HG03135 (cell line): ENCODE measurements around the gene CHTF18.

Source experiments
- ATAC-seq: cut with Tn5 transposase; IDR thresholded peaks from one replicate; pipeline ENCODE4 v1.9.1; 2021; ENCODE audit warnings: mild to moderate bottlenecking, moderate library complexity; ENCODE audit not compliant: unreplicated experiment

CHTF18 gene

DNA sequence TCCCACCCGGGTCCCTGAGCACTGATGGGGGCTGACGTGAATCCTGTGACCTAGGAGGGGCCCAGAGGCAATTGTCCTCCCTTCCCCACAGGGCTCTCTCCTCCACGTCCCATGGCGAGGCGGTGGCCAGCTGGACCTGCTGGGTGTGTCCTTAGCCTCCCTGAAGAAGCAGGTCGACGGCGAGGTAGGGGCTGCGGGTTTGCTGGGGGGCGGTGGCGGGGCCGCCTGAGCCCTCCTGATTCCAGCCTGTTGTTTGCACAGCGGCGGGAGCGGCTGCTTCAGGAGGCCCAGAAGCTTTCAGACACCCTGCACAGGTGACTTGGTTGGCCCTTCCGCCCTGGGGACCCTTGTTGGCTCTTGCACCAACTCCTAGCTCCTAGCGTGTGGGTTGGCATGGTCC lies 1.7 kb downstream of the CHTF18 start:
- no peak for ATAC-seq

GRCh38 chr16:791131-791530 lies 2.7 kb downstream of the CHTF18 start:
- no peak for ATAC-seq

GRCh38 chr16:792221-792995 lies 4.0 kb downstream of the CHTF18 start:
- ATAC-seq = no peak

GRCh38 chr16:793414-793813 lies 5.0 kb downstream of the CHTF18 start:
- ATAC-seq = no peak

- ATAC-seq = no peak
Observed at GRCh38 chr16:794091-794822, 5.8 kb downstream of the CHTF18 start.

DNA sequence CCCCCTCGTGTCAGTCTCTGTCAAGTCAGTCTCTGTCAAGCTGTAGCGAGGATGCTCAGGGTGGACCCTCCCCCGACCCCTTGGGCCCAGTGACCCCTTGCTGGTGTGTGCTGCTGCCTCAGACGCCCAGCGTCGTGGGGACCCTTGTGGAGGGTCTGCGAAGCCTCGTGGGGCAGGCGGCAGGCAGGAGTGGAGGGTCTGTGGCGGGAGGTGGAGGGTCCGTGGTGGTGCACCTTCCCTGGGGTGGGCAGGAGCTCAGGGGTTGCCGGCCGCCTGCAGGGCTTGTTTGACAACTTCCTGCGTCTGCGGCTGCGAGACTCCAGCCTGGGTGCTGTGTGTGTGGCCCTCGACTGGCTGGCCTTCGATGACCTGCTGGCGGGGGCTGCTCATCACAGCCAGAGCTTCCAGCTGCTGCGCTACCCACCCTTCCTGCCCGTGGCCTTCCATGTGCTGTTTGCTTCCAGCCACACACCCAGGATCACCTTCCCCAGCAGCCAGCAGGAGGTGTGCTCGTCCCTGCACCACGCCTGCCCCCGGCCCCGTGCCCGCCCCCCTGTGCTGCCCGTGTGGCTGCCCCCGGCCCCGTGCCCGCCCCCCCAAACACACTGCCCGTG lies 6.5 kb downstream of the CHTF18 start:
- no peak for ATAC-seq

GRCh38 chr16:795580-796229 lies 7.3 kb downstream of the CHTF18 start:
- ATAC-seq = no peak

DNA sequence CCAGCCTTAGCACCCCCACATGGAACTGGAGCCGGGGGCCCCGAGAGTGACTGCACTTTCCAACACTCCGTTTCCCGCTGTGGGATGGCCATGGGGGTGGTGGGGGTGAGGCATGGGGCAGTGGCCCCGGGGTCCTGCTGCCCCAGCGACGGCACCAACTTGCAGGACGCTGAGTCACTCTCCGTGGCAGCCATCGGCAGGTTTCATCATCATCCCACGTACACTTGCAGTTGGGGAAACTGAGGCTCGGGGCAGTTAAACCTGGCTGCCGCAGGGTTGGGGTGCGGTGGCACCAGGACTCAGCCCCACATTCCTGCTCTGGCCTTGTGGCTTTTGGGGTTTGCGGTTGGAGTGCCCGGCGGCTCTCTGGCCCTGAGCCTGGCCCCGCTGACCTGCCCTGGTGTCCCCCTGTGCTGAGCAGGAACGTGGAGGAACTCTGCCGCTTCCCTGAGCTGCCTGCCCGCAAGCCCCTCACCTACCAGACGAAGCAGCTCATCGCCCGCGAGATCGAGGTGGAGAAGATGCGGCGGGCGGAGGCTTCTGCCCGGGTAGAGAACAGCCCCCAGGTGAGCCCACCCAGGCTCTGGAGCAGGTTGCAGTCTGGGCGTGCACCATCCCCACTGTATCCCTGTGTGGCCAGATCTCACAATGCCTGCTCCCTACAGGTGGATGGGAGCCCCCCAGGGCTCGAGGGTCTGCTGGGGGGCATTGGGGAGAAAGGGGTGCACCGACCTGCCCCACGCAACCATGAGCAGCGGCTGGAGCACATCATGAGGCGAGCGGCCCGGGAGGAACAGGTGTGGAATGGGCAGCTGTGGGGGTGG lies 8.1 kb downstream of the CHTF18 start:
- ATAC-seq = no peak

GRCh38 chr16:797120-797420 lies 8.7 kb downstream of the CHTF18 start:
- no peak for ATAC-seq

DNA sequence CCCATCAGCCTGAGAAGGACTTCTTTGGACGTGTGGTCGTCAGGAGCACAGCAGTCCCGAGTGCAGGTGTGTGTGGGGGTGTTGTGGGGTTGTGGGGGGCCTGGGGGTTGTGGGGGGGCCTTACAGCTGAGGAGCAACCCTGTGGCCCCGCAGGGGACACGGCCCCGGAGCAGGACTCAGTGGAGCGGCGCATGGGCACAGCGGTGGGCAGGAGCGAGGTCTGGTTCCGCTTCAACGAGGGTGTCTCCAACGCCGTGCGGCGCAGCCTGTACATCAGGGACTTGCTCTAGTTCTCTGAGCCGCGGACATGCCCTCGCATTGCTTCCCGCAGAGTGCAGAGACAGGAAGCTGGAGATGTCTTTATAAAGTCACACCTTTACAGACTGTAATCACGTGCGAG lies 9.3 kb downstream of the CHTF18 start:
- ATAC-seq = no peak

DNA sequence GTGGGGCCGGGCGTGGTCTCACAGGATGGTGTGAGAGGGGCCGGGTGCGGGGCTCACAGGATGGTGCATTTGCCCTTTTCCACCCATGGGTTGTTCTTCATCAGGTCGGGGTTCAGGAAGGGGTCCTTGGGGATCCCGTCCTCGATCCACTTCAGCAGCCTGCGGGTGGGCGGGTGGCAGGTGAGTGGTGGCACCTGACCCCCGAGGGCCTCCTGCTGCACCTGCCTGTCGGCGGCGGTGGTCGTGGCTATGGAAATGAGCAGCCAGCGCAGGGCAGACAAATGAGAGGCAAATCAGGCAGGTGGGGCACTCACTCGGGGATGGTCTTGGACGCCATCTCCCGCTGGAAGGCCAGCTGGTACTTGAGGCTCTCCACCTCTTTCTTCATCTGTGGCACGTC lies 10.2 kb downstream of the CHTF18 start:
- no peak for ATAC-seq

GRCh38 chr16:799111-799947 lies 10.9 kb downstream of the CHTF18 start:
- ATAC-seq = no peak

GRCh38 chr16:799948-800833 lies 11.8 kb downstream of the CHTF18 start, which contains the start of gene GNG13:
TSS of gene GNG13 (minus strand) at chr16:800734. CDS start at chr16:799077, 1,657 bp downstream.
- no peak for ATAC-seq

- no peak for ATAC-seq
Observed at GRCh38 chr16:800834-801511, 12.6 kb downstream of the CHTF18 start.

GRCh38 chr16:801584-802363 lies 13.4 kb downstream of the CHTF18 start:
- ATAC-seq = no peak

GRCh38 chr16:802461-802860 lies 14.0 kb downstream of the CHTF18 start:
- no peak for ATAC-seq

DNA sequence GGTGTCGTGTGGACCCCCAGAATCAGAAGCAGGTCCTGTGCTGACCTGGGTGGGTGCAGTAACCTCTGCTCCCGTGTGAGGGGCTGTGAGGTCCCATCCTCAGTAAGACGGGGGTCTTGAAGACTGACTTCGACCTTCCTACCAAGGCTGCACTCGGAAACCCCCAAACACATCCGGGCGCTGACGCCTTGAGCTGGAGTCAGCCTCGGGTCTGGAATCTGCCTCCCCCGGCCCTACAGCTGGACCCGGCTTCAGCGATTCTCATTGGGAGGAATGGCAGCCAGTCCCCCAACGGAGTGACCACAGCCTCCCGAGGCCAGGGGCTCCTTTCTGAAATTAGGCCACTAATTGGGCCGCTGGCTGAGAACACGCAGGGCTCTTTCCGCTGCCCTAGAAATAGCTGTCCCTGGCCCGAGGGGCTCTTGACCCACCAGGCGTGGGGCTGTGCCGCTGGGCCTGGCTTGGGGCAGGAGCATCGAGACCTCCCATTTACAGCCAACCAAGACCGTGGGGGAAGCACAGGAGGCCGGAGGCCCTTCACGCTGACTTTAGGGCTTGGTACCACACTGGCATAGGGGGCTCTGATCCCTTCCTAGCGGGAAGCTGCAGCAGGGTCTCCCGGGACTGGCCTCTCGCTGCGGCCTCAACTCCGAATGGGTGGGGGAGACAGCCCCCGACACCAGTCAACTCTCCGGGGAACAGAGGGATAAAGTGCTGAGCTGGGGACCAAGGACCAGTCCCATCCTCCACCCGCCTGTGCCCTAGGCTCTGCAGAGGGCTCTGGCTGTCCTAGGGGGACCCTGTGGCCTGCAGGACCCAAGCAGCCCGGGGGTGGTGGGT lies 14.7 kb downstream of the CHTF18 start:
- no peak for ATAC-seq
